HG03095 (cell line): Measurements from ENCODE around the gene APOBEC3A.
"Not testable (repeated sequence)": the region's sequence is repeated elsewhere in the genome, so short reads cannot be mapped to it uniquely, and the experiment has no call there.

Source experiments
- ATAC-seq: cut with Tn5 transposase; IDR thresholded peaks from one replicate; pipeline ENCODE4 v1.9.1; 2021; ENCODE audit warnings: moderate library complexity; ENCODE audit not compliant: unreplicated experiment

Gene APOBEC3A

GRCh38 chr22:38977289-38977688 is 19.9 kb downstream of the APOBEC3A start:
- not testable (repeated sequence) for ATAC-seq

DNA sequence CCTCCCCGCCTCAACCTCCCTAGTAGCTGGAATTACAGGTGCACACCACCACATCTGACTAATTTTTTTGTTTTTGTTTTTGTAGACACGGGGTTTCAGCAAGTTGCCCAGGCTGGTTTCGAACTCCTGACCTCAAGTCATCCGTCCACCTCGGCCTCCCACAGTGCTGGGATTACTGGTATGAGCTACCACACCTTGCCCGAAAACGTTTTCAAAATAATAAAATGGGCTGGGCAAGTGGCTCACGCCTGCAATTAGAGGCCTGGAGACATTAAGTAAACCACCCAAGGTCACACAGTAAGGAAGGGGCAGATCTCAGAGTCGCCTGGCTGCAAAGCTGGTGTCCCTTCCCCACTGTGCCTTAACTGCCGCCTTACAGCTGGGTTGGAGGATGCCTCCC is 23.2 kb downstream of the APOBEC3A start:
- not testable (repeated sequence) for ATAC-seq

DNA sequence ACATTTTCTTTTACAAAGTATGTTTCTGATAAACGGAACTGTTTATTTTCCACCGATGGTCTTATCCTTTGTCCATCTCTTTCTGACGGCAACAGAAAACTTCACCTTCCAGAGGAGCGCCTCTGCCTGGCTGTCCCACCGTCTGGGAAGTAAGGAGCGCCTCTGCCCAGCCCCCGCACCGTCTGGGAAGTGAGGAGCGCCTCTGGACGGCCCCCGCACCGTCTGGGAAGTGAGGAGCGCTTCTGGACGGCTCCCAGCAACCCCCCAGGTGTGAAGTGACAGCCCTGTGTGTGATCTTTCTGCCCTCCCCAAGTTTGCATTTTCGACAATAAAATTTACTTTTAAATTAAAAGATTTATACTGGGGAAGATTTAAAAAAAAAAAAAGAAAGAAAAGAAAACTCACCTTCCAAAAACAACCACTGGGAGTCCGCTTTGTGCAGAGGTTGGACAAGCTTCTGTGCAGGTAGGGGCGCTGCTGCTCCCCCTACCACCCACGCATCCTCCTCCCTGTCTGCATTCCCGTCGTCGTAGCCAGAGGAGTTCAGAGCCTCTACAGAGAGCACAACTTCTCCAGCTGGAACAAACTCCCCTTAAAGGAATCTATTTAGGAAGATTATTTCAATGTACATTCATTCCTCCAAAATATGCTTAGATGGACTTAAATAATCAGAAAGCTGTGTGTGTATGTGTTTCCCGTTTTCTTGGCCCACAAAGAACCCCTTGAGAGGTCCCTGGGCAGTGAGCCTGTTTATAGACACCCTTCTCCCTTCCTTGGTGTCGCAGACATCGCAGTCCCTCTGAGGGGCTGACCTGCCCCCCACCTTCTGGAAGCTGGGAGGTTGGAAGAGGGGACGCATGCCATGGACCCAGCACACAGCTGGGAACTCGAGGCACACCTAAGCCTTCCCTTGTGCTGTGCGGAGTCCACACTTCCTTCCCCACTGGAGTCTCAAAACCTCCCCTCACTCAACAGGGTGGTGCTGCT is 23.9 kb downstream of the APOBEC3A start:
- peak; percentile 2 for ATAC-seq

DNA sequence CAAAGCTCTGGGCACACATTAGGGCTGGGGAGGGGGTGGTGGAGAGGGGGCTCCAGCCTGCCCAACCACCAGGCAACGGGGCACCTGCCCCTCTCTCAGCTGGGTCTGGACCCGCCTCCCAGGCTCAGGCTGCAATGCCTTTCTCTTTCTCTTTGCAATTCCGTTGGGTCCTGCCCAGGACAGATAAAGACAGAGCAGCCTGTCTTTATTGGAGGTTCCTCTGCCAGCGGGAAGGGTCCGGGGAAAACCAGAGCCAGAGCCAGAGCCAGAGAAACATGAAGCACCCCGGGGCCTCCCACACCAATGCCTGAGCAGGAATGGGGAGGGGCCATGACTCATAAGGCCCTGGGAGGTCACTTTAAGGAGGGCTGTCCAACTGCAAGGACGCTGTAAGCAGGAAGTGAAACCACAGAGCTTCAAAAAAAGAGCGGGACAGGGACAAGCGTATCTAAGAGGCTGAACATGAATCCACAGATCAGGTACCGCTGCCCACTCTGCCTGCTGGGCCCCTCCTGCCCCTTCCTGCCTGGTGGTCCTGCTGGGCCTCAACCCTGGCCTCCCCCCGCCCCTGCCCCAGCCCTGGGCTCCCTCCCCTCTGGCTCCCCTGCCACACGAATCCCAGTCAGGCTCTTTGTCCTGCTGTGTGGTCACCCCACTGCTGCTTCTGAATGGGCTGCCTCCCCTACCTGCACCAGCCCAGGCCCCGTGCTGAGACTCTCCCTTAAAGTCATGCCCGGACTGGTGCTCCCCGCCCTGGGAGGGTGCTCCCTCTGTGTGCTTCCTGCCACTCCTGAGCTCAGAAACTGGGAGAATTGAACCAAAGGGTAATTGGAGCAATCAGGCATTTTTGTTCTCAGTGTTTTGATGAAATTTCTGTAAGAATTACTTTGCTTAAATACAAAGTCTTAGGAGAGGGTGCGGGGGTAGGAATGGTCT is 24.9 kb downstream of the APOBEC3A start, which contains the start of gene APOBEC3B:
Gene APOBEC3B, plus strand, starts transcription at position 356 of the 936 bp plus-strand sequence. Its CDS starts 107 bp downstream, at position 463.
- peak; percentile 64 for ATAC-seq

DNA sequence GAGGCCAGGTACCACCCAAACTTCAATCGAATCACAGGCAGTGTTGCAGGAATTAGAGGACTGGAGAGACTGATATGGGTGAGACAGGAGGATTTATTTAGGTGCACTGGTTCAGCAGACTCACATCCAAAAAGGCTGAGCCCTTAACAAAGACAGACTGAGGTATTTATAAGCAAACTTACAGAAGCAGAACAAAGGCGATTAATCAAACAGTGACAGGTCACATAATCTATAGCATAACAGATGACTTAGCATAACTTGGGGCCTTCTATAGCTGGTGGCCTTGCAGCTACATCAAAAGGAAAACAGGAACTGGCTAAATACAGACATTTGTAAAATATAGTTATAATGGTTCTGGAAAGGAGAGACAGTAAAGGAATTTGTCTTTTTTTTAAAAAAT is 26.8 kb downstream of the APOBEC3A start:
- ATAC-seq = no peak

GRCh38 chr22:38984784-38985757 is 27.7 kb downstream of the APOBEC3A start:
- ATAC-seq = peak; percentile 45

DNA sequence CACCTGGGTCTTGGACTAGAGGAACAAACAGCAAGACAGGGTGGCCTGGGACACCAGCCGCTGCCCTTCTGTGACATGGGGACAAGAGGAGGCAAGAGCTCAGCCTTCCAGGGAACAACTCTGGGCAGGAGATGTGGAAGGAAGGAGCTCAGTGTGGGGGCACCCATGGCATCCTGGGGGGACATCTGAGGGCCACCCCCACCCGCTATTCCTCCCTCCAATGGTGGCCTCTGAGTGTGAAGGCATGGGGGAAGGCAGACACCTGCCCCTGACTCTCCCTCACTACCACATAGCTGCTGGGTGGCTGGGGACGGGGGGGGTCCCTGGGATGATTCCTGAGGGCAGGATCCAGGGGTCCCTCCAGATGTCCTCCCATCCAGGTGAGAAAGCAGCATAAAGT is 29.2 kb downstream of the APOBEC3A start:
- no peak for ATAC-seq

- no peak for ATAC-seq
Measured at GRCh38 chr22:38987171-38987895, 29.9 kb downstream of the APOBEC3A start.

DNA sequence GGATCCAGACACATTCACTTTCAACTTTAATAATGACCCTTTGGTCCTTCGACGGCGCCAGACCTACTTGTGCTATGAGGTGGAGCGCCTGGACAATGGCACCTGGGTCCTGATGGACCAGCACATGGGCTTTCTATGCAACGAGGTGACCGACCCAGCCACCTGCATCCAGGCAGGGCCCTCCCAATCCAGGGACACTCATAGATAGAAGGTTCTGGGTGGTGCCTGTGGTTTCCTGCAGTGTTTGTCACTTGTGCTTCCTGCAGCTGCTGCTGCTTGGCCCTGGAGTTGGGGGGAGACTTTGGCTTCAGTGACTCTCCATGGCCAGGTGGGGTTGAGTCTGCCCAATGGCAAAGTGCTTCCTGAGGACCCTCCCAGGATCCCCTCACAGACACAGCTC is 32.1 kb downstream of the APOBEC3A start:
- ATAC-seq = no peak

- not testable (repeated sequence) for ATAC-seq
Measured at GRCh38 chr22:38992871-38993371, 35.5 kb downstream of the APOBEC3A start.

DNA sequence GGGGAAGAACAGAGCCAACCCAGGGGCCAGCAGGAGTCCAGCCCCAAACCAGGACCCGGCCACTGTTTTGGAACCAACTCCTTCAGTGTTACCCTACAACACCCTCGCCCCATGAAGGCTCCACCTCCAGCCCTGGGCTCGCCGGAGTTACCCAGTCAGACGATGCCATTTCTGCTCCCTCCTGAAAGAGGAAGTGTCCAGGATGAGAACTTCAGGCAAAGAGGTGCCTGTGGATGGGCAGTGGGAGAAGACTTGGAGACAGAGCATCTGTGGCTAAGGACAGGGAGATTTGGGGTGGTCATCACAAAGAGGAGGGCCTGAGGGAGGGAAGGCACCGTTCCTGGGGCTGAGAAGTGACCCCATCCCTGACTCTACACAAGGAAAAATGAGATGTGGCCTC is 38.7 kb downstream of the APOBEC3A start:
- no peak for ATAC-seq

- no peak for ATAC-seq
Measured at GRCh38 chr22:38997518-38997917, 40.1 kb downstream of the APOBEC3A start.

GRCh38 chr22:39003165-39003638 is 45.8 kb downstream of the APOBEC3A start:
- no peak for ATAC-seq

DNA sequence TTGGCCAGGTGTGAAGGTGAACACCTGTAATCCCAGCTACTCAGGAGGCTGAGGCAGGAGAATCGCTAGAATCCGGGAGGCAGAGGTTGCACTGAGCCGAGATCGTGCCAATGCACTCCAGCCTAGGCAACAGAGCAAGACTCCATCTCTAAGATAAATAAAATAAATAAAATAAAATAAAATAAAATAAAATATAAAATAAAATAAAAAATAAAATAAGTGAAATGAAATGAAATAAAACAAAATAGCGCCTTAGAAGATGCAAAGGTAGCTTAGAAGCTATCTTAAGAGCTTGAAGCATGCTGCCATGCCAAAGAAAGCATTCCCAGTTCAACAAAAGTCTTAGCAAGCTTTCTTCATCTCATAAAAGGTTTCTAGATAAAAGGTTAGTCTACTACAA is 49.8 kb downstream of the APOBEC3A start:
- ATAC-seq = no peak

DNA sequence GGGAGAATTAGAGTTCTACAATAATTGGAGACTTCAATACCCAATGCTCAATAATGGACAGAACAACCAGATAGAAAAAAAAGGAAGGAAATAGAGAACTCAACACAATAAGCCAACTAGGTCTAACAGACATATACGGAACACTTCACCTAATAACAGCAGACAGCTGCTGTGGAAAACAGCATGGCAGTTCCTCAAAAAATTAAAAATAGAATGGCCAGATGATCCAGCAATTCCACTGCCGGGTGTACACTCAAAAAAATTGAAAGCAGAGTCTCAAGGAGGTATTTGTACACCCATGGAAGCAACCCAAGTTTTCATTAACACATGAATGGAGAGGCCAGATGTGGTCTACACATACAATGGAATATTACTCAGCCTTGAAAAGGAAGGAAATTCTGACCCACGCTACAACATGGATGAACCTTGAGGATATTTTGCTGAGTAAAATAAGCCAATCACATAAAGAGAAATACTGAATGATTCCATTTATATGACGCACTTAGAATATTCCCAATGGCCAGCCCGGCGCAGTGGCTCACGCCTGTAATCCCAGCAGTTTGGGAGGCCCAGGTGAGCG is 51.0 kb downstream of the APOBEC3A start:
- not testable (repeated sequence) for ATAC-seq

GRCh38 chr22:39010946-39011345 is 53.5 kb downstream of the APOBEC3A start:
- ATAC-seq = no peak
